Glutamatergic neuron (in vitro differentiated cells): ENCODE measurements around the gene PFDN1. TPM values are rescaled to one million over a fixed set of nuclear protein-coding genes. Genes with fewer than 3 reads are reported as not detected.

Experiments used
- DNase-seq: peaks from one replicate; pipeline ENCODE4 v3.0.0; 2022
- H3K27ac Mint-ChIP-seq: one replicate; pipeline ENCODE4 v1.8.0; 2020; ENCODE audit warnings: mild to moderate bottlenecking, mixed read lengths, inconsistent platforms; ENCODE audit not compliant: unreplicated experiment
- H3K27me3 Mint-ChIP-seq: one replicate; pipeline ENCODE4 v1.8.0; 2020; ENCODE audit warnings: mild to moderate bottlenecking, moderate library complexity, mixed read lengths, inconsistent platforms; ENCODE audit not compliant: unreplicated experiment
- H3K36me3 Mint-ChIP-seq: one replicate; pipeline ENCODE4 v1.8.0; 2020; ENCODE audit warnings: mild to moderate bottlenecking, mixed read lengths, inconsistent platforms; ENCODE audit not compliant: unreplicated experiment
- H3K4me1 Mint-ChIP-seq: one replicate; pipeline ENCODE4 v1.8.0; 2020; ENCODE audit warnings: mild to moderate bottlenecking, low read depth, mixed read lengths, inconsistent platforms; ENCODE audit not compliant: unreplicated experiment
- H3K4me3 Mint-ChIP-seq: one replicate; pipeline ENCODE4 v1.8.0; 2020; ENCODE audit warnings: mild to moderate bottlenecking, mixed read lengths, inconsistent platforms; ENCODE audit not compliant: unreplicated experiment
- H3K9me3 Mint-ChIP-seq: one replicate; pipeline ENCODE4 v1.8.0; 2020; ENCODE audit warnings: mild to moderate bottlenecking, moderate library complexity, mixed read lengths, inconsistent platforms; ENCODE audit not compliant: unreplicated experiment
- total RNA-seq: library from RNA; stranded (reverse); fragmentation: NEBNext Ultra II Directional; extraction: Animal tissue kit (Norgen Biotek cat#: 25700); gene quantifications from one replicate; pipeline ENCODE4 v1.2.1, GENCODE V29; 2021; ENCODE audit not compliant: unreplicated experiment
- TF ChIP-seq, protein P1 (sequence below): fragments of 200-600 bp; sonication (generic); IDR thresholded peaks from one replicate; pipeline ENCODE4 v1.5.0; 2021; ENCODE audit not compliant: partially characterized antibody, unreplicated experiment

The PFDN1 gene
- total RNA-seq, 1 donor from 2014 or later, result 67.7 TPM

DNA sequence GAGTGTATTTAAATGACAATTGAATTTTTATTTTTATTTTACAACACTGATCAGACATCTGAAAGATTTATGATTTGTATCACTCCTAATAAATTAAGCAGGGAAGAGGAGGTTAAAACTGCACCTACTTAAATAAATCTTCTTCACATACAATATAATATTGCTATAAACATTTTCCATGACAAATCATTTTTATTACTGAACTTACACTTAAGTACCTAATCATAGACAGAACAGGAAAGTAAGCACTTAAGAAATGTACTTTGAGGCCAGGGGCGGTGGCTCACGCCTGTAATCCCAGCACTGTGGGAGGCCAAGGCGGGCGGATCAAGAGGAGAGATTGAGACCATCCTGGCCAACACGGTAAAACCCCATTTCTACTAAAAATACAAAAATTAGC lies 3.8 kb downstream of the PFDN1 start:
- TF ChIP-seq, protein P1, sequence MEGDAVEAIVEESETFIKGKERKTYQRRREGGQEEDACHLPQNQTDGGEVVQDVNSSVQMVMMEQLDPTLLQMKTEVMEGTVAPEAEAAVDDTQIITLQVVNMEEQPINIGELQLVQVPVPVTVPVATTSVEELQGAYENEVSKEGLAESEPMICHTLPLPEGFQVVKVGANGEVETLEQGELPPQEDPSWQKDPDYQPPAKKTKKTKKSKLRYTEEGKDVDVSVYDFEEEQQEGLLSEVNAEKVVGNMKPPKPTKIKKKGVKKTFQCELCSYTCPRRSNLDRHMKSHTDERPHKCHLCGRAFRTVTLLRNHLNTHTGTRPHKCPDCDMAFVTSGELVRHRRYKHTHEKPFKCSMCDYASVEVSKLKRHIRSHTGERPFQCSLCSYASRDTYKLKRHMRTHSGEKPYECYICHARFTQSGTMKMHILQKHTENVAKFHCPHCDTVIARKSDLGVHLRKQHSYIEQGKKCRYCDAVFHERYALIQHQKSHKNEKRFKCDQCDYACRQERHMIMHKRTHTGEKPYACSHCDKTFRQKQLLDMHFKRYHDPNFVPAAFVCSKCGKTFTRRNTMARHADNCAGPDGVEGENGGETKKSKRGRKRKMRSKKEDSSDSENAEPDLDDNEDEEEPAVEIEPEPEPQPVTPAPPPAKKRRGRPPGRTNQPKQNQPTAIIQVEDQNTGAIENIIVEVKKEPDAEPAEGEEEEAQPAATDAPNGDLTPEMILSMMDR, result no peak
- Mint-ChIP-seq H3K27ac (no peak overlapping the region), H3K4me3 (no peak overlapping the region), H3K27me3 (peaks cover 2% of the 10 kb centered on the region), H3K9me3 (no peaks in the 10 kb centered on the region), H3K36me3 (no peaks in the 10 kb centered on the region), H3K4me1 (peaks cover 21% of the 10 kb centered on the region)
- DNase-seq, result no peak

DNA sequence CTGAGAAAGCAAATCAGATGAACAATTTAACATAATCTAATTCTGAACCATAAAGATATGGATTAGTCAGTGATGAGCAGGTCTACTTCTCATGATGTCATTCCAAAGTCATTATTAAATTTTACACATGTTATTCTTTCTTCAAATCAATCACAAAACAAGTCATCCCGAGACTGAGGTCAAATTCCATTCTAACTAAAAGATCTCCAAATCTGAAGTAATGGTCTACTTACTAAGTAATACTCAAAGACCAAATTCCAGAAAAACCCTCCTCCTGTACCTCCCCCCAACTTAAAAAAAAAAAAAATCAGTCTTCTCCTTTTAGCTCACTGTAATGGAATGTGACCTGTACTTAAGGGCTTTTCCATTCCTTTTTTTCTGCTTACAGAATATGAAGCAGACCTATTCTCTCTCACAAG lies 4.7 kb downstream of the PFDN1 start:
- no peak for DNase-seq
- Mint-ChIP-seq H3K27me3 (peaks cover 2% of the 10 kb centered on the region), H3K9me3 (no peaks in the 10 kb centered on the region), H3K4me3 (no peak overlapping the region), H3K4me1 (peaks cover 25% of the 10 kb centered on the region), H3K36me3 (no peaks in the 10 kb centered on the region), H3K27ac (no peak overlapping the region)
- TF ChIP-seq, protein P1, result no peak

DNA sequence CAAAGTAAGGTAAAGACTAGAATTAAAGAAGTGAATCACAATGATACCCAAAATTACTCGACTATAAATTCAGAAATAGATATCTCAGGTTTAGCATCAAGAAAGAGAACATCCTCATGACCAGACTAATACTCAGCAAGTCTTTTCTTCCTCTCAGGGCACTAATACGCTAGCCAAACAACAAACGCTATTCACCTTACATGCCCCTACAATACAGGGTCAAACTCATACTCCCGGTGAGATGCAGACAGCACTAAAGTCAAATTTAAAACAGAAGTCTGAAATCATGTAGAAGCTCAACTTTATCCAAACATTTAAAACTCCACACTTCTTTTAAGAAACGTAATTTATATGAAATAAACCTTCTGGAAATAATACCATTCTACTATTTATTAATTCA lies 5.6 kb downstream of the PFDN1 start:
- TF ChIP-seq, protein P1, result no peak
- no peaks in the 10 kb centered on the region for H3K9me3 Mint-ChIP-seq
- no peak overlapping the region for H3K27ac Mint-ChIP-seq
- H3K4me1 Mint-ChIP-seq, result peaks cover 27% of the 10 kb centered on the region
- H3K4me3 Mint-ChIP-seq, result no peak overlapping the region
- DNase-seq, result no peak
- H3K36me3 Mint-ChIP-seq, result no peaks in the 10 kb centered on the region
- peaks cover 2% of the 10 kb centered on the region for H3K27me3 Mint-ChIP-seq

DNA sequence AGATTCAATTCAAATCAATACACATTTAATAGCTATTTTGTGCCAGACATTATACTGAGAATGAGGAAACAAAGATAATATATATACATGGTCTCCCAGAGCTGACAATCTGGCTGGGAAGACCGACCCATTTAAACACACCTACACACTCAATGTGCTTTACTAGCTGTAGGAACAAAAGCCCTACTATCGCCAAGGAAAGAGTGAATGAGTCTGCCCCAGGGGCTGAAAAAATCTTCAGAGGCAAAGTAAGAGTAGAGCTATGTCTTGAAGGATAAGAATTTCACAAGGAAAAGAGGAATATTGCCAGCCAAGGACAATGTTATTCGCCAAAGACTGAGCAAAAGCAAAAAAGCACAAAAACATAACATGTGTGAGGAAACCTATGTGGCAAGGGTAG lies 6.6 kb downstream of the PFDN1 start:
- no peaks in the 10 kb centered on the region for H3K36me3 Mint-ChIP-seq
- no peak for DNase-seq
- peaks cover 20% of the 10 kb centered on the region for H3K4me1 Mint-ChIP-seq
- no peaks in the 10 kb centered on the region for H3K9me3 Mint-ChIP-seq
- H3K27me3 Mint-ChIP-seq, result peaks cover 2% of the 10 kb centered on the region
- H3K27ac Mint-ChIP-seq, result no peak overlapping the region
- TF ChIP-seq, protein P1, result no peak
- H3K4me3 Mint-ChIP-seq, result no peak overlapping the region

DNA sequence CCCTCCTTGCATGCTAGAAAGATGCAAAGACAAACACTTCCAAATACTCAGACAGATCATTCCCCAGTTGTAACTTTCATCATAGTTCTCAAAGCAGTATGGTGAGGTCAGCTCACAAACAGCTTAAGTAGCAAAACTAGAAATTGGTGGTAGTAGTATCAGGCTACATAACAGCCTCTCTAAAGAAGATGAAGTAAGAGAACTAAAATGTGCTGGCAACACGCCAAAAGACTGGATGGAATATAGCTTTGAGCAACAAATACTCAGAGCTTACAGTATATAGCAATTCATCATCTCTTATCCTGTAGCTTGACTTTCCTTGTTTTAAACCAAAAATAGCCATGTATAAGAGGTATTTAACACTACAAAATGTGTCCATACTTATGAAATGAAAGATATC lies 7.5 kb downstream of the PFDN1 start:
- DNase-seq, result no peak
- Mint-ChIP-seq H3K36me3 (no peaks in the 10 kb centered on the region), H3K27ac (no peak overlapping the region), H3K4me3 (no peak overlapping the region), H3K9me3 (no peaks in the 10 kb centered on the region), H3K4me1 (peaks cover 17% of the 10 kb centered on the region), H3K27me3 (peaks cover 2% of the 10 kb centered on the region)
- TF ChIP-seq, protein P1, result no peak
